Activated T-helper 2 cell treated with anti-CD3 and anti-CD28 coated beads, Interferon-gamma antibody, Interleukin-2, Interleukin-4, amounts not matched to agents 10 μg/mL and 5 μg/mL and 100 μg/mL, durations not matched to agents 14 hours and 24 hours and 36 hours (primary cell): Measurements from ENCODE around the gene TRHDE. TPM values are rescaled to one million over a fixed set of nuclear protein-coding genes. Genes with fewer than 3 reads are reported as not detected.

Experiments used
- DNase-seq: peaks from one replicate; pipeline ENCODE4 v3.0.0; 2021; ENCODE audit warnings: low spot score
- H3K27ac Mint-ChIP-seq: one replicate; pipeline ENCODE4 v1.8.0; 2021; ENCODE audit warnings: mixed read lengths
- H3K27me3 Mint-ChIP-seq: one replicate; pipeline ENCODE4 v1.8.0; 2021; ENCODE audit warnings: low read depth, mixed read lengths
- H3K36me3 Mint-ChIP-seq: one replicate; pipeline ENCODE4 v1.8.0; 2021; ENCODE audit warnings: low read depth, mixed read lengths
- H3K4me1 Mint-ChIP-seq: one replicate; pipeline ENCODE4 v1.8.0; 2021; ENCODE audit warnings: low read depth, mixed read lengths
- H3K4me3 Mint-ChIP-seq: one replicate; pipeline ENCODE4 v1.8.0; 2021; ENCODE audit warnings: low read depth, mild to moderate bottlenecking, moderate library complexity, mixed read lengths
- H3K9me3 Mint-ChIP-seq: one replicate; pipeline ENCODE4 v1.8.0; 2021; ENCODE audit warnings: mixed read lengths
- intact Hi-C: fragments of 100-400 bp; cut with micrococcal nuclease; formaldehyde crosslinking; loops from one replicate; pipeline ENCODE4 v1.15.1; 2023
- total RNA-seq: library from RNA; stranded (reverse); gene quantifications from 2 replicates; pipeline ENCODE4 v1.2.3, GENCODE V29; 2022

TRHDE gene
- total RNA-seq, 1 donor from 2014 or later: not detected

DNA sequence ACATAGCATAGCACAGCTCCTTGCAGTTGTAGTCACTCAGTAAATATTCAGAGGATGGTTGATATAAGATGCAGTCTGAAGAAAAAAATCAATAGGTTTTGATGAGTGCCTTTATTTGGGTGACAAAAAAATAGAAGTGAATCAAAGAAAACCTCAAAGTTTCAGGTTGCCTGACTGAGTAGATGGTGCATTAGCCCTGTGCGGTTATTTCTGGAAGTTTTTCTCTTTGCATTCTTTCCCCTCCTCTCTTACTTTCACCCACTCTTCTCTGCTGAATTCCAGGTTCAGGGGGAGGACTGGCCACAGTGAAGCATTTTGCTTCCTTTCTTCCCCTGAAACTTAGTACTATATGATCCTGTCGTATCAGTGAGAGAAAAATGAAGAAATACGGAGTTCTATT lies 28.6 kb downstream of the TRHDE start:
- Mint-ChIP-seq H3K4me3 (no peak overlapping the region), H3K36me3 (no peaks in the 10 kb centered on the region), H3K9me3 (no peaks in the 10 kb centered on the region), H3K4me1 (no peaks in the 10 kb centered on the region), H3K27ac (no peak overlapping the region), H3K27me3 (no peaks in the 10 kb centered on the region)
- no peak for DNase-seq
- intact Hi-C loops: no loop called here

GRCh38 chr12:72304751-72305150 lies 32.6 kb downstream of the TRHDE start:
- Mint-ChIP-seq H3K4me3 (no peak overlapping the region), H3K4me1 (no peaks in the 10 kb centered on the region), H3K9me3 (no peaks in the 10 kb centered on the region), H3K27me3 (no peaks in the 10 kb centered on the region), H3K36me3 (no peaks in the 10 kb centered on the region), H3K27ac (no peak overlapping the region)
- DNase-seq: no peak
- intact Hi-C loops: no loop called here

- H3K4me1 Mint-ChIP-seq: no peaks in the 10 kb centered on the region
- H3K9me3 Mint-ChIP-seq: no peaks in the 10 kb centered on the region
- DNase-seq: no peak
- no peaks in the 10 kb centered on the region for H3K27me3 Mint-ChIP-seq
- H3K4me3 Mint-ChIP-seq: no peak overlapping the region
- intact Hi-C loops: no loop called here
- H3K36me3 Mint-ChIP-seq: no peaks in the 10 kb centered on the region
- H3K27ac Mint-ChIP-seq: no peak overlapping the region
These were observed 35.1 kb downstream of the TRHDE start for GRCh38 chr12:72307229-72307628.

GRCh38 chr12:72311946-72312345 lies 39.8 kb downstream of the TRHDE start:
- no peak overlapping the region for H3K4me3 Mint-ChIP-seq

GRCh38 chr12:72313806-72314205 lies 41.6 kb downstream of the TRHDE start:
- intact Hi-C loops: no loop called here
- no peak overlapping the region for H3K4me3 Mint-ChIP-seq
- H3K27me3 Mint-ChIP-seq: no peaks in the 10 kb centered on the region
- no peaks in the 10 kb centered on the region for H3K36me3 Mint-ChIP-seq
- no peaks in the 10 kb centered on the region for H3K9me3 Mint-ChIP-seq
- no peak overlapping the region for H3K27ac Mint-ChIP-seq
- DNase-seq: no peak
- H3K4me1 Mint-ChIP-seq: no peaks in the 10 kb centered on the region

More at GRCh38 chr12:72311946-72312345, 39.8 kb downstream of the TRHDE start:
- Mint-ChIP-seq H3K36me3 (no peaks in the 10 kb centered on the region), H3K27ac (no peak overlapping the region), H3K9me3 (no peaks in the 10 kb centered on the region), H3K4me1 (no peaks in the 10 kb centered on the region), H3K27me3 (no peaks in the 10 kb centered on the region)
- DNase-seq: no peak
- intact Hi-C loops: no loop called here

- Mint-ChIP-seq H3K27ac (no peak overlapping the region), H3K9me3 (no peaks in the 10 kb centered on the region), H3K36me3 (no peaks in the 10 kb centered on the region), H3K4me3 (no peak overlapping the region), H3K27me3 (no peaks in the 10 kb centered on the region), H3K4me1 (no peaks in the 10 kb centered on the region)
- no peak for DNase-seq
- intact Hi-C loops: no loop called here
These were observed 43.7 kb downstream of the TRHDE start for GRCh38 chr12:72315858-72316257.

GRCh38 chr12:72318341-72318740 lies 46.2 kb downstream of the TRHDE start:
- no peak overlapping the region for H3K27ac Mint-ChIP-seq
- no peaks in the 10 kb centered on the region for H3K4me1 Mint-ChIP-seq
- DNase-seq: no peak
- intact Hi-C loops: no loop called here
- H3K9me3 Mint-ChIP-seq: no peaks in the 10 kb centered on the region
- no peak overlapping the region for H3K4me3 Mint-ChIP-seq
- H3K36me3 Mint-ChIP-seq: no peaks in the 10 kb centered on the region
- no peaks in the 10 kb centered on the region for H3K27me3 Mint-ChIP-seq

GRCh38 chr12:72323881-72324280 lies 51.7 kb downstream of the TRHDE start:
- H3K36me3 Mint-ChIP-seq: no peaks in the 10 kb centered on the region
- no peak overlapping the region for H3K4me3 Mint-ChIP-seq
- DNase-seq: no peak
- no peak overlapping the region for H3K27ac Mint-ChIP-seq
- H3K9me3 Mint-ChIP-seq: no peaks in the 10 kb centered on the region
- H3K27me3 Mint-ChIP-seq: no peaks in the 10 kb centered on the region
- intact Hi-C loops: no loop called here
- no peaks in the 10 kb centered on the region for H3K4me1 Mint-ChIP-seq

DNA sequence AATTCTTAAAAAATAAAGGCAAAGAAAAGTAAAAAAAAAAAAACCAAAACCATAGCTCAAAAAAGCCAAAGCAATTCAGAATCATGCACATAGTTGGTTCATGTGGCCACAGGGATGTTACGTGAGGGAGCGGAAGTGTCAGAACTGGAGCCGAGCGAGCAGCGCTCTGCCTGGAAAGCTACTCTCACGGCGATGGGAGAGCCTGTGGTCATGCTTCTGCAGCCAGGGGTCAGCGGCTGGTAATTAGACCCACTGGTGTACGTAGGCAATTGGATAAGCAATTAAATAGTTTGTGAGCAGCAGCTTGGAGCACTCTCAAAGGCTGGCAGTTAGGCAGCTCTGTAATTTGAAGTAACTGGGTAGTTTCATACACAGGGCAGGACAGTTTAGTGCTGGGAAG lies 58.1 kb downstream of the TRHDE start:
- no peaks in the 10 kb centered on the region for H3K9me3 Mint-ChIP-seq
- DNase-seq: no peak
- H3K4me1 Mint-ChIP-seq: no peaks in the 10 kb centered on the region
- no peak overlapping the region for H3K4me3 Mint-ChIP-seq
- H3K27ac Mint-ChIP-seq: no peak overlapping the region
- H3K36me3 Mint-ChIP-seq: no peaks in the 10 kb centered on the region
- intact Hi-C loops: no loop called here
- no peaks in the 10 kb centered on the region for H3K27me3 Mint-ChIP-seq

- Mint-ChIP-seq H3K36me3 (no peaks in the 10 kb centered on the region), H3K4me3 (no peak overlapping the region), H3K27me3 (no peaks in the 10 kb centered on the region), H3K9me3 (no peaks in the 10 kb centered on the region), H3K27ac (no peak overlapping the region), H3K4me1 (no peaks in the 10 kb centered on the region)
- intact Hi-C loops: no loop called here
- no peak for DNase-seq
These were observed 58.6 kb downstream of the TRHDE start for GRCh38 chr12:72330784-72331183.

DNA sequence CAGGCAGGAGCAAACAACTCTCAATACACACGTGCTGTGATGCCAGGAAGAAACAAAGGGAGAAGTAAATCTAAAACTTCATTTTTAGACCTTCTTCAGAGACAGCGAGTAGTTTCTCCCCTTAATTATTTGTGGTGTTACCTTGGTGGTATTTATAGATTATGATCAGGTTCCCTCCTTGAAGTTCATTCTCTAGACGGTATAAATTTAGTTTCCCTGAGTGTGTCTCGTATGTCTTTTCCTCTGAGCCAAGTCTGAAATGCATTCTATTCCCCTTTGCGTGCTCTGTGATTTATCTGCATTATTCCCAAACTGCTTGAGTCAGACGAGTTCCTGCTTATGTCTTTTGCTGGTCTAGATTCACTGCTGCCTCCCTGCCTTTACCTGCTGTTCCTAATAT lies 65.2 kb downstream of the TRHDE start:
- DNase-seq: no peak
- Mint-ChIP-seq H3K27me3 (no peaks in the 10 kb centered on the region), H3K36me3 (no peaks in the 10 kb centered on the region), H3K4me3 (no peak overlapping the region), H3K9me3 (no peaks in the 10 kb centered on the region), H3K4me1 (no peaks in the 10 kb centered on the region), H3K27ac (no peak overlapping the region)
- intact Hi-C loops: no loop called here

DNA sequence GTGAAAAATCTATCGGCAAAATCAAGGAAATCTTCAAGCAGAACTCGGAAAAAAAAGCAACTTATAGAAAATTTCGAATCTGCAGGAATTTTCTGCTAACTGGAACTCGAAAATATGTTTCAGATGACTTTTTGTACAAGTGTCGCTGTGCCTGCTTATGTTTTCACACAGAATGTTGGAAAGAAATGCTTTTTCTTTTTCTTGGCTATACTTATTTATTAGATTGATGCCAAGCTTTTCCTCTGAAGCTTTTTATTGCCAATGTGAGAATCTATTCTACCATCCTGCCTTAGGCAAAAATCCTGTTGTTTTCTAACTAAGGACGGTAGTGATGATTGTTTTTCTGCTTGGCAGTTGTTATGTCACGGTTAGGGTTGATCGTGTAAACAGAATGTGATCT lies 65.8 kb downstream of the TRHDE start:
- no peak overlapping the region for H3K4me3 Mint-ChIP-seq
- H3K27me3 Mint-ChIP-seq: no peaks in the 10 kb centered on the region
- H3K4me1 Mint-ChIP-seq: no peaks in the 10 kb centered on the region
- no peaks in the 10 kb centered on the region for H3K36me3 Mint-ChIP-seq
- intact Hi-C loops: no loop called here
- H3K27ac Mint-ChIP-seq: no peak overlapping the region
- no peak for DNase-seq
- no peaks in the 10 kb centered on the region for H3K9me3 Mint-ChIP-seq

GRCh38 chr12:72338437-72338836 lies 66.3 kb downstream of the TRHDE start:
- no peaks in the 10 kb centered on the region for H3K4me1 Mint-ChIP-seq
- no peak overlapping the region for H3K4me3 Mint-ChIP-seq
- intact Hi-C loops: no loop called here
- H3K9me3 Mint-ChIP-seq: no peaks in the 10 kb centered on the region
- no peaks in the 10 kb centered on the region for H3K36me3 Mint-ChIP-seq
- no peaks in the 10 kb centered on the region for H3K27me3 Mint-ChIP-seq
- H3K27ac Mint-ChIP-seq: no peak overlapping the region
- no peak for DNase-seq

DNA sequence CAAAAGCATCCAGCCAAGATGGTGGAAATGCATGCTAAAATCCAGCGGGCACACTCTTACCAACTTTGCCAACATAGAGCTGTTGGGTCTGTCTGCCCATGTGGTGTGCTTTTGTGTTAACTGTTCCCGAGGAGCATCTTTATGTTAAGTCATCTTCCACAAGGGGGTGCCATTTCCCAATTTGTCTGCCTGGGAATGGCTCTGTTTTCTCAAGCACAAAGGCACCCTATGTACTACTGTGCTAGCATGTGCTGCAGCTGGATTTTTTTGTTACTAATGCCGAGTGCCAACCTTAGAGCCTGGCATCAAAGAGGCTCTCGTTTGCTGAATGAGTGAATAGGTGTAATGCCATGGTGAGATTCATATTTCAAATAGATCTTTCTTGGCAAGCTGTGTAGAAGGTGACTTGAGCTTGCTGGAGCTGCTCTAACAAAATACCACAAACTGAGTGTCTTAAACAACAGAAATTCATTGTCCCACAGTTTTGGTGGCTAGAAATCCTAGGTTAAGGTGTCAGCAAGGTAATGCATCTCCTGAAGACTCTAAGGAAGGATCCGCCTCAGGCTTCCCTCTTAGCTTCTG lies 74.3 kb downstream of the TRHDE start:
- no peaks in the 10 kb centered on the region for H3K27me3 Mint-ChIP-seq
- H3K27ac Mint-ChIP-seq: no peak overlapping the region
- H3K4me3 Mint-ChIP-seq: no peak overlapping the region
- H3K4me1 Mint-ChIP-seq: no peaks in the 10 kb centered on the region
- no peaks in the 10 kb centered on the region for H3K36me3 Mint-ChIP-seq
- no peaks in the 10 kb centered on the region for H3K9me3 Mint-ChIP-seq
- intact Hi-C loops: no loop called here
- DNase-seq: peak; percentile 14
